Transverse colon (tissue), 4 donors: ENCODE measurements around the gene MRPL39. TPM values are rescaled to one million over a fixed set of nuclear protein-coding genes. Genes with fewer than 3 reads are reported as not detected.

ENCODE experiments used
- DNase-seq: peaks from one replicate; pipeline ENCODE4 v3.0.0-alpha.2; 2019
- H3K27ac ChIP-seq, 4 donors: fragments of 200-600 bp; sonication (generic); 2 replicates each; pipeline ENCODE4 v1.5.1; 2016 to 2018; ENCODE audit warnings: inconsistent platforms in 4 of 4
- H3K27me3 ChIP-seq: fragments of 200-600 bp; sonication (generic); 2 replicates; pipeline ENCODE4 v1.5.1; 2017; ENCODE audit warnings: inconsistent platforms
- H3K36me3 ChIP-seq, 4 donors: fragments of 200-600 bp; sonication (generic); 2 replicates each; pipeline ENCODE4 v1.5.1; 2017 to 2019; ENCODE audit warnings: inconsistent platforms in 4 of 4
- H3K4me1 ChIP-seq, 4 donors: fragments of 200-600 bp; sonication (generic); 2 replicates each; pipeline ENCODE4 v1.5.1; 2017 to 2020; ENCODE audit warnings: inconsistent platforms in 4 of 4
- H3K4me3 ChIP-seq, 4 donors: fragments of 200-600 bp; sonication (generic); 1 replicate in 1 of 4; 2 replicates in 3 of 4; pipeline versions ENCODE4 v1.5.1 to v1.6.1; 2017 to 2019; ENCODE audit warnings: inconsistent platforms in 4 of 4
- H3K9me3 ChIP-seq, 2 donors: fragments of 200-600 bp; sonication (generic); 2 replicates each; pipeline ENCODE4 v1.5.1; 2017 to 2019; ENCODE audit warnings: inconsistent platforms in 2 of 2
- CTCF ChIP-seq, 5 experiments: fragments of 200-600 bp in 3 of 5; fragments of 450-650 bp in 2 of 5; sonication (generic) in 3 of 5; IDR thresholded peaks; 1 replicate in 2 of 5; 2 replicates in 3 of 5; pipeline ENCODE4 v1.5.1; 2016 to 2017; ENCODE audit warnings: antibody characterized with exemption in 5 of 5, inconsistent platforms in 3 of 5, mild to moderate bottlenecking in 2 of 5, moderate library complexity in 1 of 5
- EP300 ChIP-seq: sonication (generic); formaldehyde crosslinking; IDR thresholded peaks from one replicate; pipeline ENCODE4 v1.6.1; 2017; ENCODE audit warnings: antibody characterized with exemption, low read depth
- POLR2A ChIP-seq: fragments of 450-650 bp; IDR thresholded peaks from one replicate; pipeline ENCODE4 v1.6.1; 2016; ENCODE audit warnings: antibody characterized with exemption, mild to moderate bottlenecking, moderate library complexity
- POLR2AphosphoS5 ChIP-seq, 3 donors: sonication (generic); formaldehyde crosslinking; IDR thresholded peaks; one replicate each; pipeline ENCODE4 v1.6.1; 2016; ENCODE audit warnings: antibody characterized with exemption in 3 of 3
- WGBS, 2 donors: methylation state at CpG; one replicate each; pipeline ENCODE4 v1.1.5; 2018; ENCODE audit warnings: low coverage in 1 of 2; 5-methylcytosine and 5-hydroxymethylcytosine counted together
- in situ Hi-C, 4 donors: fragments of 200-750 bp; cut with MboI; loops; one replicate each; pipeline versions ENCODE4 v1.15.0 to v1.15.1; 2017; ENCODE audit warnings: low sequenced_read_pairs in 3 of 4, low pct_ligation_motif_present in 1 of 4, low pct_unique_long_range_greater_than_20kb in 1 of 4
- intact Hi-C: fragments of 100-400 bp; cut with DNase I; formaldehyde crosslinking; loops from one replicate; pipeline ENCODE4 v1.15.1; 2023; ENCODE audit warnings: low total_unique reads
- total RNA-seq, 4 donors: library from RNA; depleted of rRNA; stranded (reverse); fragments of >200 nt; gene quantifications; one replicate each; pipeline ENCODE4 v1.1.0, GENCODE V29; 2016

MRPL39 gene
- total RNA-seq, 4 donors from 2014 or later, result 10.1 to 16.8 (median 14.9) TPM; not detected in 1

- TF ChIP-seq POLR2A (no peak), POLR2AphosphoS5 (IDR thresholded peaks at IDR 0.05) (no peak), CTCF (IDR thresholded peaks at IDR 0.05) (no peak), EP300 (no peak)
- in situ Hi-C loops (no loop called here), intact Hi-C loops (no loop called here)
- Histone ChIP-seq H3K36me3 (no peaks in the 10 kb centered on the region), H3K27ac (no peak overlapping the region), H3K9me3 (no peaks in the 10 kb centered on the region), H3K27me3 (peaks cover under 1% of the 10 kb centered on the region), H3K4me1 (peaks cover 0 to 18% (median 0%) of the 10 kb centered on the region in 4 donors), H3K4me3 (no peak overlapping the region)
- 44 to 70% methylated on average over 1 of the region's 1 CpG for WGBS, 2 donors
- no peak for DNase-seq
These were observed 39.2 kb upstream of the MRPL39 start for GRCh38 chr21:25646474-25646873.

DNA sequence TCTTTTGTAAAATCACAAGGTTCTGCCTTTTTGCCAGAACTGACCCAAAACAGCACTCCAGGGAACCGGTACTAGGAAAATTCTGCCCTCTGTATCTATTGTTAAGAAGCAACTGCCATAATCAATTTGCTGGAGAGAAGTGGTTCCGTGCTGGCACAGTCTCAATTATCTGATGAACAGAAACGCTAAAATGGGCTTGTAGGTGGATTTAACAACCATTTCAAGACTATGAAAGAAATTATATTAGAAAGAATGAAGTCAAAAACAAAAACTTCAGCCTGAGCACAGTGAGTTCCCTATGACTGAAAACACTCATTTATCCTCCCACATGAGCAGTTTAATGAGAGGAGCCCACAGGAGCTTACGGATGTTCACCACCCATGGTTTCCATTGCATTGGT lies 36.2 kb upstream of the MRPL39 start:
- 92 to 93% methylated on average over 3 to 4 of the region's 4 CpGs for WGBS, 2 donors
- H3K9me3 ChIP-seq, result no peaks in the 10 kb centered on the region

DNA sequence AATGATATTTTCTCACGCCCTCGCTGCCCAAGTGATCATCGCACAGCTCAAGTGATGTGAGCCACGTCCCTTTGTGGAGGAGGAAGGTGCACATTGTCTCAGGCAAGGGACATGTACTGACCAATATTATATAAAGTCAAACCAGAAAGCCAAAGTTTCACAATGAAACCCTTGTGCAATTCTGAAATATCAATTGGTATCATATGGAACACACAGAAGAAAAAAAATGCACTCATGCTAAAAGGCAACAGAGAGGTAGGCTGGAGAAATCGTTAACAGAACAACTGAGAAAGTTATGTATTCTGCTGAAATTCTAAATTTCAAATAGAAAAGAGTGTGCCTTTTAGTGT lies 33.6 kb upstream of the MRPL39 start:
- peaks cover 0 to 15% (median 5%) of the 10 kb centered on the region in 4 donors for H3K4me1 ChIP-seq
- H3K4me3 ChIP-seq, result peak overlapping the region in 1 of 4 donors; percentile 66
- no peak for DNase-seq
- WGBS, 2 donors, result 0 to 68% methylated on average over 1 to 5 of the region's 5 CpGs
- peaks cover 41% of the 10 kb centered on the region for H3K27me3 ChIP-seq
- no peak overlapping the region for H3K27ac ChIP-seq
- H3K9me3 ChIP-seq, result no peaks in the 10 kb centered on the region
- in situ Hi-C loops, result no loop called here
- TF ChIP-seq POLR2A (no peak), CTCF (IDR thresholded peaks at IDR 0.05) (no peak), POLR2AphosphoS5 (IDR thresholded peaks at IDR 0.05) (no peak), EP300 (no peak)
- H3K36me3 ChIP-seq, result no peaks in the 10 kb centered on the region
- intact Hi-C loops, result no loop called here

More for the DNA sequence above, 36.2 kb upstream of the MRPL39 start:
- in situ Hi-C loops, result no loop called here
- DNase-seq, result no peak
- intact Hi-C loops, result no loop called here
- Histone ChIP-seq H3K27ac (no peak overlapping the region), H3K36me3 (no peaks in the 10 kb centered on the region), H3K4me1 (peaks cover 0 to 23% (median 9%) of the 10 kb centered on the region in 4 donors), H3K27me3 (peaks cover 30% of the 10 kb centered on the region), H3K4me3 (no peak overlapping the region)
- TF ChIP-seq CTCF (IDR thresholded peaks at IDR 0.05) (no peak), EP300 (no peak), POLR2A (no peak), POLR2AphosphoS5 (IDR thresholded peaks at IDR 0.05) (no peak)

DNA sequence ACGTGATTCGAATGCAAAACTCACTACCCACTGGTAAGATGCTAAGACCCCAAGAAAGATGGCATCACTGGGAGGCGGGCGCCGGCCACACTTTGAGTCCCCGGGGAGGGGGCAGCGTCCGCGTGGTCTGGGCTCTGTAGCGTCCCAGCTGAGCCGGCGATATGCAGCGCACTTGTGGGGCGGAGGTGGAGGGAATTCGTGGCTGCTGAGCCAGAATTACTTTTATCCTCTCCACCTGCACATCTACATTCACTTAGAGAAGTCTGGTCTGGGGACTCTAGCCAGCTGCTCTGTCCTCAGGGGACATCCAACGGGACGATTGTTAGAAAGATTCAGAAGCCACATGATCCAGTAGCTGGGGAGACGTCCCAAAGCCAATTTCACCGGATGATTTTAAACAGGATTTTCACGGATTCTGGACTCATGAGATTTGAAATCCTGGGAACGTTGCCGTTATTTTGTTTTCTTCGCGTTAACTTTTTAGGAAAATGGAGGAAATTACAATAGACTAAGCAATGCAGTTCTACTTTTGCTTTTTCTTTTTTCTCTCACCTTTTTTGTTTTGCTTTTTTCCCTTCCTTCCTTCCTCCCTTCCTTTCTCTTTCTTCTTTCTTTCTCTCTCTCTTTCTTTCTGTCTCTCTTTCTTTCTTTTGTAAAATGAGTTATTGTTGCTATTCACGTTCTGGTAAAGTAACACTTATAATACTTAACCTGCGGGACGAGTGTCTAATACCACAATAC lies 33.1 kb upstream of the MRPL39 start:
- Histone ChIP-seq H3K27me3 (peaks cover 41% of the 10 kb centered on the region), H3K36me3 (no peaks in the 10 kb centered on the region), H3K27ac (peak overlapping the region; percentile 62 to 83 (median 77)), H3K4me3 (peak overlapping the region; percentile 48 to 66 (median 50)), H3K4me1 (peaks cover 0 to 15% (median 5%) of the 10 kb centered on the region in 4 donors), H3K9me3 (no peaks in the 10 kb centered on the region)
- TF ChIP-seq POLR2A, result no peak
- TF ChIP-seq POLR2AphosphoS5 (IDR thresholded peaks at IDR 0.05), result no peak
- TF ChIP-seq CTCF (IDR thresholded peaks at IDR 0.05), result no peak
- TF ChIP-seq EP300, result no peak
- intact Hi-C loops (no loop called here), in situ Hi-C loops (no loop called here)
- 15 to 30% methylated on average over 10 to 27 of the region's 27 CpGs for WGBS, 2 donors
- DNase-seq, result no peak
